GM12878 (cell line): ENCODE data around the gene HEPHL1. TPM values are rescaled to one million over a fixed set of nuclear protein-coding genes. Genes with fewer than 3 reads are reported as not detected.

ENCODE experiments used
- ATAC-seq: fragments of 200-7000 bp; cut with Tn5 transposase; 3 replicates; pipeline ENCODE4 v1.9.1; 2020; ENCODE audit warnings: mild to moderate bottlenecking, moderate library complexity
- BruUV-seq: library from RNA; stranded (reverse); fragments of 400-500 nt; replicated peaks from 2 replicates; lab custom pipeline; 2021; lab: Mats Ljungman, UMichigan
- CTCF ChIA-PET: fragments of 300-600 bp; sonication (Branson Sonifier 250); formaldehyde crosslinking; extraction: SDS; loops from one replicate; lab custom pipeline; 2021; ENCODE audit warnings: inconsistent platforms; lab: Yijun Ruan, JAX
- POLR2A ChIA-PET: fragments of 350-600 bp; formaldehyde crosslinking; extraction: SDS; loops from one replicate; lab custom pipeline; 2021; ENCODE audit warnings: inconsistent platforms; lab: Charles Lee
- RAD21 ChIA-PET: fragments of 300-600 bp; sonication (Branson Sonifier 250); formaldehyde crosslinking; loops from one replicate; lab custom pipeline; 2023; ENCODE audit warnings: antibody characterized with exemption; ENCODE audit not compliant: unreplicated experiment; lab: Charles Lee
- SMC1A ChIA-PET: fragments of 300-600 bp; sonication (Branson Sonifier 250); formaldehyde crosslinking; loops from one replicate; lab custom pipeline; 2023; ENCODE audit not compliant: unreplicated experiment, uncharacterized antibody; lab: Charles Lee
- DNase-seq: peaks from one replicate; pipeline ENCODE4 v3.0.0-alpha.2; 2011; ENCODE audit warnings: low read depth, low spot score
- FAIRE-seq: peaks from 3 replicates; lab custom pipeline; 2011; peaks lifted over from hg19 to GRCh38; lab: Jason Lieb, UNC
- H2AFZ ChIP-seq: 2 replicates; pipeline ENCODE4 v1.6.0; 2011; ENCODE audit warnings: low read depth, low read length, control low read depth; ENCODE audit not compliant: control insufficient read depth
- H3K27ac ChIP-seq: 2 replicates; pipeline ENCODE4 v1.5.1; 2011; ENCODE audit warnings: control low read depth; ENCODE audit not compliant: control insufficient read depth, insufficient read depth
- H3K27me3 ChIP-seq, 2 experiments: replicated peaks in 1 of 2; 2 replicates each; pipeline versions ENCODE4 v1.6.0 to v1.6.1; 2011; ENCODE audit warnings: low read length in 1 of 2; ENCODE audit not compliant: control insufficient read depth in 2 of 2, insufficient read depth in 2 of 2
- H3K36me3 ChIP-seq, 2 experiments: 2 replicates each; pipeline ENCODE4 v1.5.1; 2011; ENCODE audit warnings: low read length in 1 of 2; ENCODE audit not compliant: control insufficient read depth in 2 of 2, insufficient read depth in 2 of 2
- H3K4me1 ChIP-seq: 2 replicates; pipeline ENCODE4 v1.6.1; 2011; ENCODE audit warnings: mild to moderate bottlenecking, low read length, moderate library complexity, mixed read lengths; ENCODE audit not compliant: control insufficient read depth, insufficient read depth
- H3K4me2 ChIP-seq: 2 replicates; pipeline ENCODE4 v1.6.0; 2011; ENCODE audit warnings: control low read depth; ENCODE audit not compliant: control insufficient read depth, insufficient read depth
- H3K4me3 ChIP-seq: fragments of 200-600 bp; sonication (generic); 2 replicates; pipeline ENCODE4 v1.5.1; 2016
- H3K79me2 ChIP-seq: 2 replicates; pipeline ENCODE4 v1.6.0; 2011; ENCODE audit warnings: low read length; ENCODE audit not compliant: control insufficient read depth, insufficient read depth
- H3K9ac ChIP-seq: 2 replicates; pipeline ENCODE4 v1.8.0; 2011; ENCODE audit warnings: low read length, control low read depth, mixed read lengths; ENCODE audit not compliant: control insufficient read depth, insufficient read depth
- H3K9me3 ChIP-seq: replicated peaks from 3 replicates; pipeline ENCODE4 v1.5.1; 2011; ENCODE audit warnings: mild to moderate bottlenecking, low read length; ENCODE audit not compliant: control insufficient read depth, insufficient read depth
- H4K20me1 ChIP-seq: 2 replicates; pipeline ENCODE4 v1.6.0; 2011; ENCODE audit not compliant: control insufficient read depth, insufficient read depth
- BHLHE40 ChIP-seq, 2 experiments: fragments of 450-650 bp in 1 of 2; IDR thresholded peaks; 2 replicates each; pipeline ENCODE4 v1.6.1; 2011 to 2017; ENCODE audit warnings: low read depth in 2 of 2, borderline replicate concordance in 1 of 2, improper control_type of control experiment in 1 of 2, low read length in 1 of 2, mild to moderate bottlenecking in 1 of 2
- CEBPZ ChIP-seq: fragments of 150-350 bp; IDR thresholded peaks from 2 replicates; pipeline ENCODE4 v1.6.1; 2016; ENCODE audit warnings: low read depth, low read length
- CTCF ChIP-seq, 3 experiments: IDR thresholded peaks in 2 of 3; conservative IDR thresholded peaks in 1 of 3; 2 replicates each; pipeline ENCODE4 v1.5.1; 2011; ENCODE audit warnings: low read depth in 3 of 3, low read length in 3 of 3, mild to moderate bottlenecking in 3 of 3, control low read depth in 2 of 3, moderate library complexity in 2 of 3, inconsistent platforms in 1 of 3, mixed read lengths in 1 of 3; ENCODE audit not compliant: control insufficient read depth in 2 of 3, insufficient read depth in 1 of 3; ENCODE audit errors: extremely low read depth in 1 of 3
- E2F8 ChIP-seq: fragments of 450-650 bp; IDR thresholded peaks from 2 replicates; pipeline ENCODE4 v1.6.1; 2018; ENCODE audit warnings: mild to moderate bottlenecking, low read depth, moderate library complexity; ENCODE audit not compliant: partially characterized antibody
- ESRRA ChIP-seq: IDR thresholded peaks from 2 replicates; pipeline ENCODE4 v1.6.1; 2012; ENCODE audit warnings: mild to moderate bottlenecking, low read length, improper control_type of control experiment
- FOS ChIP-seq: IDR thresholded peaks from 3 replicates; pipeline ENCODE4 v1.6.1; 2011; ENCODE audit warnings: borderline replicate concordance; ENCODE audit not compliant: insufficient read length; ENCODE audit errors: extremely low read depth
- HSF1 ChIP-seq: fragments of 150-350 bp; IDR thresholded peaks from 2 replicates; pipeline ENCODE4 v1.6.1; 2014; ENCODE audit warnings: mild to moderate bottlenecking, low read depth, low read length
- MAX ChIP-seq: IDR thresholded peaks from 2 replicates; pipeline ENCODE4 v1.6.1; 2012; ENCODE audit warnings: low read depth, low read length, improper control_type of control experiment
- PKNOX1 ChIP-seq: fragments of 450-650 bp; IDR thresholded peaks from 2 replicates; pipeline ENCODE4 v1.6.1; 2016; ENCODE audit warnings: mild to moderate bottlenecking
- RBBP5 ChIP-seq: fragments of 200-600 bp; sonication (generic); conservative IDR thresholded peaks from 2 replicates; pipeline ENCODE4 v1.6.1; 2016
- SREBF1 ChIP-seq: IDR thresholded peaks from 2 replicates; pipeline ENCODE4 v1.6.1; 2012; ENCODE audit warnings: mild to moderate bottlenecking, low read length
- in situ Hi-C: fragments of 300-500 bp; cut with MboI; formaldehyde crosslinking; loops from 9 replicates; pipeline ENCODE4 v1.14.3; 2018; ENCODE audit warnings: mixed read lengths
- intact Hi-C: fragments of 100-400 bp; cut with micrococcal nuclease; formaldehyde crosslinking; loops from one replicate; pipeline ENCODE4 v1.14.2; 2022; ENCODE audit not compliant: unreplicated experiment
- polyA plus RNA-seq, 11 experiments: library from polyadenylated mRNA; depleted of rRNA in 4 of 11; unstranded in 6 of 11; stranded (reverse) in 5 of 11; fragments of >200 nt; fragmentation: Nextera tagmentation in 4 of 11; fragmentation: Illumina TruSeq in 1 of 11; extraction: Ambion mirVana in 4 of 11; extraction: Trizol in 1 of 11; gene quantifications; 1 replicate in 1 of 11; 2 replicates in 10 of 11; pipeline versions ENCODE4 v1.2.1 to v1.2.3, GENCODE V29; 2011 to 2016; ENCODE audit warnings: inconsistent platforms in 2 of 11, missing spikeins in 2 of 11, low read depth in 1 of 11
- total RNA-seq, 4 experiments: library from RNA; depleted of rRNA in 3 of 4; stranded (reverse); fragments of >200 nt in 3 of 4; fragmentation: Illumina TruSeq in 1 of 4; extraction: Trizol in 1 of 4; gene quantifications; 2 replicates each; pipeline versions ENCODE4 v1.2.1 to v1.2.3, GENCODE V29; 2013 to 2021

Gene HEPHL1
- total and polyA plus RNA-seq, 10 of the 15 experiments (the other 5 are each of a cell fraction or from before 2014, with no cell fraction given), result 0.02 to 0.08 (median 0.05) TPM; not detected in 6

- TF ChIP-seq MAX (no peak), E2F8 (no peak)
These were observed 37.9 kb downstream of the HEPHL1 start (continued) for GRCh38 chr11:94059065-94059464.

- BruUV-seq, result no TSS peak
- no peak overlapping the region for H3K27ac ChIP-seq
- no peaks in the 10 kb centered on the region for H3K79me2 ChIP-seq
- POLR2A ChIA-PET, result no interaction called here
- no peak overlapping the region for H2AFZ ChIP-seq
- H3K4me3 ChIP-seq, result no peak overlapping the region
- H4K20me1 ChIP-seq, result no peaks in the 10 kb centered on the region
- FAIRE-seq (no peak), ATAC-seq (no peak), DNase-seq (no peak)
- intact Hi-C loops (no loop called here), in situ Hi-C loops (no loop called here)
- H3K9ac ChIP-seq, result no peak overlapping the region
- H3K4me1 ChIP-seq, result no peaks in the 10 kb centered on the region
- CTCF ChIA-PET, result no interaction called here
- SMC1A ChIA-PET, result no interaction called here
- H3K27me3 ChIP-seq, result no peaks in the 10 kb centered on the region
- no peaks in the 10 kb centered on the region for H3K36me3 ChIP-seq
- RAD21 ChIA-PET, result no interaction called here
- no peak overlapping the region for H3K4me2 ChIP-seq
- no peaks in the 10 kb centered on the region for H3K9me3 ChIP-seq
- no peak for TF ChIP-seq FOS
- no peak for TF ChIP-seq PKNOX1
- no peak for TF ChIP-seq CTCF (IDR thresholded peaks at IDR 0.05 in 2 of 3, conservative IDR thresholded peaks at IDR 0.05 in 1 of 3; ENCODE audit: control insufficient read depth in 2 of 3, extremely low read depth in 1 of 3, insufficient read depth in 1 of 3, low read depth in 3 of 3, low read length in 3 of 3)
- TF ChIP-seq SREBF1, result no peak
- TF ChIP-seq CEBPZ, result no peak
- no peak for TF ChIP-seq BHLHE40 (IDR thresholded peaks at IDR 0.05; ENCODE audit: borderline replicate concordance in 1 of 2, low read depth in 2 of 2, low read length in 1 of 2)
- no peak for TF ChIP-seq HSF1
- TF ChIP-seq RBBP5, result no peak
- no peak for TF ChIP-seq ESRRA
These were observed 39.2 kb downstream of the HEPHL1 start for GRCh38 chr11:94060401-94060800.
